CD4-positive, CD25-positive, alpha-beta regulatory T cell (primary cell): Measurements from ENCODE around the gene SORCS3. TPM values are rescaled to one million over a fixed set of nuclear protein-coding genes. Genes with fewer than 3 reads are reported as not detected.
"Not testable (repeated sequence)": the region's sequence is repeated elsewhere in the genome, so short reads cannot be mapped to it uniquely, and the experiment has no call there.

Experiments used
- ATAC-seq, 2 donors: fragments of 150-1000 bp; cut with Tn5 transposase; one replicate each; pipeline ENCODE4 v1.10.0; 2021; ENCODE audit warnings: low read depth in 2 of 2, moderate number of reproducible peaks in 2 of 2, moderate library complexity in 1 of 2
- DNase-seq, 3 donors: peaks; one replicate each; pipeline versions ENCODE4 v3.0.0 to v3.0.0-alpha.2; 2012 to 2022; ENCODE audit warnings: mixed read lengths in 1 of 3
- H3K27ac ChIP-seq: one replicate; pipeline ENCODE4 v1.7.0; 2013; ENCODE audit warnings: mild to moderate bottlenecking, low read length; ENCODE audit not compliant: insufficient read depth, poor library complexity, severe bottlenecking
- H3K27me3 ChIP-seq: one replicate; pipeline ENCODE4 v1.7.0; 2013; ENCODE audit warnings: low read length; ENCODE audit not compliant: control insufficient read depth, insufficient read depth
- H3K36me3 ChIP-seq: one replicate; pipeline ENCODE4 v1.7.0; 2013; ENCODE audit warnings: mild to moderate bottlenecking, low read length, moderate library complexity; ENCODE audit not compliant: control insufficient read depth, insufficient read depth
- H3K4me1 ChIP-seq: 2 replicates; pipeline ENCODE4 v1.7.0; 2013; ENCODE audit warnings: mild to moderate bottlenecking, low read length; ENCODE audit not compliant: insufficient read depth, control insufficient read depth, poor library complexity, severe bottlenecking
- H3K4me3 ChIP-seq: one replicate; pipeline ENCODE4 v1.7.0; 2013; ENCODE audit warnings: low read depth, mild to moderate bottlenecking, low read length, moderate library complexity
- H3K9me3 ChIP-seq, 2 experiments: 1 replicate in 1 of 2; 2 replicates in 1 of 2; pipeline ENCODE4 v1.7.0; 2013; ENCODE audit warnings: low read length in 2 of 2, mild to moderate bottlenecking in 1 of 2, moderate library complexity in 1 of 2; ENCODE audit not compliant: control insufficient read depth in 2 of 2
- H3K27ac Mint-ChIP-seq, 3 donors: one replicate each; pipeline ENCODE4 v1.8.0; 2020 to 2022; ENCODE audit warnings: mild to moderate bottlenecking in 3 of 3, mixed read lengths in 3 of 3, moderate library complexity in 2 of 3
- H3K27me3 Mint-ChIP-seq: one replicate; pipeline ENCODE4 v1.8.0; 2022; ENCODE audit warnings: mild to moderate bottlenecking, mixed read lengths
- H3K36me3 Mint-ChIP-seq: one replicate; pipeline ENCODE4 v1.8.0; 2020; ENCODE audit warnings: mixed read lengths
- H3K4me1 Mint-ChIP-seq, 4 donors: one replicate each; pipeline ENCODE4 v1.8.0; 2020 to 2022; ENCODE audit warnings: mixed read lengths in 4 of 4, mild to moderate bottlenecking in 1 of 4
- H3K4me3 Mint-ChIP-seq, 4 donors: one replicate each; pipeline ENCODE4 v1.8.0; 2020 to 2022; ENCODE audit warnings: mild to moderate bottlenecking in 4 of 4, mixed read lengths in 4 of 4, moderate library complexity in 3 of 4
- H3K9me3 Mint-ChIP-seq, 7 donors: one replicate each; pipeline ENCODE4 v1.8.0; 2020 to 2022; ENCODE audit warnings: mixed read lengths in 7 of 7, mild to moderate bottlenecking in 3 of 7, moderate library complexity in 2 of 7
- polyA plus RNA-seq, 4 donors: library from polyadenylated mRNA; unstranded; fragments of 300-500 nt; fragmentation: Illumina TruSeq; gene quantifications; one replicate each; pipeline ENCODE4 v1.2.3, GENCODE V29; 2021
- total RNA-seq: library from RNA; stranded (reverse); gene quantifications from one replicate; pipeline ENCODE4 v1.2.3, GENCODE V29; 2022

The SORCS3 gene
- total and polyA plus RNA-seq, 5 donors from 2014 or later: 0.35 TPM; not detected in 4

- Mint-ChIP-seq H3K36me3 (no peaks in the 10 kb centered on the region), H3K9me3 (peaks cover 0 to 6% (median 0%) of the 10 kb centered on the region in 7 donors), H3K4me1 (no peaks in the 10 kb centered on the region), H3K4me3 (no peak overlapping the region), H3K27me3 (peaks cover 2% of the 10 kb centered on the region), H3K27ac (peak overlapping the region in 1 of 3 donors; percentile 1)
- DNase-seq: no peak
- Histone ChIP-seq H3K27me3 (no peaks in the 10 kb centered on the region), H3K4me1 (no peaks in the 10 kb centered on the region), H3K27ac (no peak overlapping the region), H3K4me3 (no peak overlapping the region), H3K36me3 (no peaks in the 10 kb centered on the region), H3K9me3 (no peaks in the 10 kb centered on the region)
- ATAC-seq: no peak
Observed at GRCh38 chr10:104686829-104687228, 45.7 kb downstream of the SORCS3 start.

- H3K27ac ChIP-seq: no peak overlapping the region
- no peaks in the 10 kb centered on the region for H3K4me1 ChIP-seq
- H3K9me3 Mint-ChIP-seq: peaks cover 0 to 6% (median 0%) of the 10 kb centered on the region in 7 donors
- H3K27me3 ChIP-seq: no peaks in the 10 kb centered on the region
- H3K4me3 Mint-ChIP-seq: no peak overlapping the region
- ATAC-seq (no peak), DNase-seq (no peak)
- H3K9me3 ChIP-seq: no peaks in the 10 kb centered on the region
- H3K4me3 ChIP-seq: no peak overlapping the region
- H3K4me1 Mint-ChIP-seq: no peaks in the 10 kb centered on the region
- H3K36me3 ChIP-seq: no peaks in the 10 kb centered on the region
- H3K36me3 Mint-ChIP-seq: no peaks in the 10 kb centered on the region
- no peak overlapping the region for H3K27ac Mint-ChIP-seq
- no peaks in the 10 kb centered on the region for H3K27me3 Mint-ChIP-seq
Observed at GRCh38 chr10:104688251-104689042, 47.4 kb downstream of the SORCS3 start.

- H3K27me3 Mint-ChIP-seq: no peaks in the 10 kb centered on the region
Observed at GRCh38 chr10:104689105-104689504, 48.0 kb downstream of the SORCS3 start.

GRCh38 chr10:104689547-104689946 lies 48.5 kb downstream of the SORCS3 start:
- Mint-ChIP-seq H3K9me3 (peaks cover 0 to 4% (median 0%) of the 10 kb centered on the region in 7 donors), H3K36me3 (no peaks in the 10 kb centered on the region), H3K4me1 (no peaks in the 10 kb centered on the region), H3K4me3 (no peak overlapping the region), H3K27me3 (no peaks in the 10 kb centered on the region), H3K27ac (no peak overlapping the region)
- Histone ChIP-seq H3K36me3 (no peaks in the 10 kb centered on the region), H3K4me1 (no peaks in the 10 kb centered on the region), H3K4me3 (no peak overlapping the region), H3K9me3 (no peaks in the 10 kb centered on the region), H3K27me3 (no peaks in the 10 kb centered on the region), H3K27ac (no peak overlapping the region)
- no peak for ATAC-seq
- DNase-seq: no peak

More at GRCh38 chr10:104689105-104689504, 48.0 kb downstream of the SORCS3 start:
- Histone ChIP-seq H3K36me3 (no peaks in the 10 kb centered on the region), H3K27me3 (no peaks in the 10 kb centered on the region), H3K4me3 (no peak overlapping the region), H3K9me3 (no peaks in the 10 kb centered on the region), H3K27ac (no peak overlapping the region), H3K4me1 (no peaks in the 10 kb centered on the region)
- no peak for ATAC-seq
- H3K36me3 Mint-ChIP-seq: no peaks in the 10 kb centered on the region
- H3K4me3 Mint-ChIP-seq: no peak overlapping the region
- DNase-seq: no peak
- no peak overlapping the region for H3K27ac Mint-ChIP-seq
- no peaks in the 10 kb centered on the region for H3K4me1 Mint-ChIP-seq
- peaks cover 0 to 6% (median 0%) of the 10 kb centered on the region in 7 donors for H3K9me3 Mint-ChIP-seq

GRCh38 chr10:104690101-104690500 lies 49.0 kb downstream of the SORCS3 start:
- H3K27ac Mint-ChIP-seq: no peak overlapping the region
- H3K27ac ChIP-seq: no peak overlapping the region
- H3K4me3 ChIP-seq: no peak overlapping the region
- no peak overlapping the region for H3K4me3 Mint-ChIP-seq
- no peaks in the 10 kb centered on the region for H3K4me1 Mint-ChIP-seq
- no peaks in the 10 kb centered on the region for H3K27me3 Mint-ChIP-seq
- no peak for ATAC-seq
- H3K36me3 ChIP-seq: no peaks in the 10 kb centered on the region
- H3K4me1 ChIP-seq: no peaks in the 10 kb centered on the region
- peaks cover 0 to 5% (median 0%) of the 10 kb centered on the region in 7 donors for H3K9me3 Mint-ChIP-seq
- H3K9me3 ChIP-seq: no peaks in the 10 kb centered on the region
- H3K36me3 Mint-ChIP-seq: no peaks in the 10 kb centered on the region
- DNase-seq: no peak
- H3K27me3 ChIP-seq: no peaks in the 10 kb centered on the region

GRCh38 chr10:104690959-104691358 lies 49.9 kb downstream of the SORCS3 start:
- Mint-ChIP-seq H3K27ac (no peak overlapping the region), H3K36me3 (no peaks in the 10 kb centered on the region), H3K27me3 (no peaks in the 10 kb centered on the region), H3K4me3 (no peak overlapping the region), H3K9me3 (peaks cover 0 to 7% (median 0%) of the 10 kb centered on the region in 7 donors), H3K4me1 (no peaks in the 10 kb centered on the region)
- Histone ChIP-seq H3K27ac (no peak overlapping the region), H3K4me1 (no peaks in the 10 kb centered on the region), H3K36me3 (no peaks in the 10 kb centered on the region), H3K27me3 (no peaks in the 10 kb centered on the region), H3K4me3 (no peak overlapping the region), H3K9me3 (no peaks in the 10 kb centered on the region)
- DNase-seq (no peak), ATAC-seq (no peak)

- no peak for ATAC-seq
- Histone ChIP-seq H3K27ac (no peak overlapping the region), H3K9me3 (no peaks in the 10 kb centered on the region), H3K4me3 (no peak overlapping the region), H3K4me1 (no peaks in the 10 kb centered on the region), H3K36me3 (no peaks in the 10 kb centered on the region), H3K27me3 (no peaks in the 10 kb centered on the region)
- H3K9me3 Mint-ChIP-seq: peaks cover 0 to 2% (median 0%) of the 10 kb centered on the region in 7 donors
- no peak overlapping the region for H3K4me3 Mint-ChIP-seq
- H3K4me1 Mint-ChIP-seq: no peaks in the 10 kb centered on the region
- no peak for DNase-seq
- H3K27me3 Mint-ChIP-seq: no peaks in the 10 kb centered on the region
- no peaks in the 10 kb centered on the region for H3K36me3 Mint-ChIP-seq
- no peak overlapping the region for H3K27ac Mint-ChIP-seq
Observed at GRCh38 chr10:104694074-104694473, 53.0 kb downstream of the SORCS3 start.

GRCh38 chr10:104703262-104703661 lies 62.2 kb downstream of the SORCS3 start:
- H3K27ac ChIP-seq, H3K4me1 ChIP-seq, H3K36me3 ChIP-seq, H3K27me3 Mint-ChIP-seq, H3K4me3 Mint-ChIP-seq, H3K36me3 Mint-ChIP-seq, H3K27me3 ChIP-seq, ATAC-seq, H3K27ac Mint-ChIP-seq, H3K9me3 ChIP-seq, H3K9me3 Mint-ChIP-seq, H3K4me1 Mint-ChIP-seq, H3K4me3 ChIP-seq, DNase-seq: not testable (repeated sequence)
